ENCODE measurements around the gene ZNF837.
A peak's percentile ranks its signal among the peaks of the same experiment; 100 is the strongest.
"Not testable (repeated sequence)": the region's sequence is repeated elsewhere in the genome, so short reads cannot be mapped to it uniquely, and the experiment has no call there.

Gene ZNF837

GRCh38 chr19:58396691-58397532 is 16.1 kb upstream of the ZNF837 start:
- no peak for DNase-seq (ENCODE audit: low read depth, low spot score)

DNA sequence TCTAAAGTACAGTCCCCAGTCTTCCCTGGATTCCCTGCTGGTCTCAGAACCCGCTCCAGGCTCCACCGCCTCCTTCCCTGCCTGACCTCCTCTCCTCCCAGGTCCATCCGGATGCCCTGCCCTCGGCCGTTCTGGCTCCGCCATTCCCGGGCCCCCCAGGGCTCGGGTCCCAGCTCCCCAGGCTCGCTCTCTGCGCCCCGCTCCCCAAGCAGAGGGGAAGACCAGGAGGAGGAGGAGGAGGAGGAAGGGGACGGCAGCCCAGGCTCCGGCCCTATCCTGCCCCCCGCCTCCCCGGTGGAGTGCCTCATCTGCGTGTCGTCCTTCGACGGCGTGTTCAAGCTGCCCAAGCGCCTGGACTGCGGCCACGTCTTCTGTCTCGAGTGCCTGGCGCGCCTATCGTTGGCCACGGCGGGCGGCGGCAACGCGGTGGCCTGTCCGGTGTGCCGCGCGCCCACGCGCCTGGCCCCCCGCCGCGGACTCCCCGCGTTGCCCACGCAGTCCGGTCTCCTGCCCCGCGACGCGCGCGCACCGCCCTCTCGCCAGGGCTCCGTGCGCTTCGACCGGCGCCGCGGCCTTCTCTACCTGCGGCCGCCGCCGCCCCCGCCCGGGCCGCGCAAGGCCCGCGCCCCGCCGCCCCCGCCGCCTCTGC is 15.3 kb upstream of the ZNF837 start:
- no peak for DNase-seq (ENCODE audit: low read depth, low spot score)

GRCh38 chr19:58395220-58395978 is 14.6 kb upstream of the ZNF837 start, which contains the start of gene RNF225:
TSS of gene RNF225 (plus strand) at chr19:58395656. CDS start at chr19:58396090, 434 bp downstream.
- DNase-seq (ENCODE audit: low read depth, low spot score): no peak

DNA sequence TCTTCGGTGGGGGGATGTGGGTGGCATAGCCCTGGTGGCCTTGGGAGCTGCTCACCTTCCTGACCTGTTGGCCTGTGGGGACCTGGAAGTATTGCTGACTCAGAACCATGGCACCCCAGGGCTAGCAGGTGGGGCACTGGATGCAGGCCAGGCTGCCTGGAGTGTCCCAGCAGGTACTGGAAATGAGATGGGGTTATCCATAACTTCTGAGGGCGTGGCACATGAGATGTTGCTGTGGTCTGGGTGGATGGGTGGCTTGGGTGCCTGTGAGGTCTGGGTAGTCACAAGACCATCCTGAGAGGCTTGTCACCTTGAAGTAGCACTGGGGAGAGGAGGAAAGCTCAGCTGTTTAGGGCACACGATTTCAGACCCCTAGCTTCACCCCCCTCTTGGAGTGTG is 14.0 kb upstream of the ZNF837 start:
- DNase-seq (ENCODE audit: low read depth, low spot score): no peak

DNA sequence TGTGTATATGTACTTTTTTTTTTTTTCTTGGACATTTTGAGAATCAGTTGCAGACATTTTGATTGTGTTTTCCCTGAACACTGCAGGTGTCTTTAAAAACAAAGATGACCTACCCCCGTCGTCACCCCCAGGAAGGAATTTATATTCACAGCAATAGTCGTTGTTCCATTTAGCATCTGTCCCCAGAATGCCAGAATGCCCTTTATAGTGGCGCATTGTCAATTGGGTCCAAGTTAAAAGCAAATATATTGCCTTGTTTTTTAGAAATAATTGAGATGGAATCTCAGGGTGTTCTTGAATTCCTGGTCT is 12.8 kb upstream of the ZNF837 start:
- no peak for DNase-seq (ENCODE audit: low read depth, low spot score)

GRCh38 chr19:58392945-58393724 is 12.3 kb upstream of the ZNF837 start:
- DNase-seq (ENCODE audit: low read depth, low spot score): no peak

DNA sequence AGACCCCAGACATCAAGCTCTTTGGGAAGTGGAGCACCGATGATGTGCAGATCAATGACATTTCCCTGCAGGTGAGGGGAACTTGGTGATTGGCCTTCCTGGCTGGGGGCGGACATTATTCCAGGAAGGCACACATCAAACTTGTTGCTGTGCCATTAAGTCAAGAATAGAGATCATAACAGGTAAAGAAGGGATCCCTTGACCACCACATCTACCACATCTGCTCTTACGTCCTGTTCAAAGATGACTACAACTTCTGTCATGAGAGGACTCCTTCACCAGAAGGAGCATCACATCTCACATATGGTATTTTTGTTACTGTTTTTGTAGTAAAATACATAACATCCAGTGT is 7.3 kb upstream of the ZNF837 start:
- DNase-seq (ENCODE audit: low read depth, low spot score): no peak

- DNase-seq (ENCODE audit: low read depth, low spot score): no peak
Observed at GRCh38 chr19:58387338-58388174, 6.7 kb upstream of the ZNF837 start.

- peak; percentile 92 for DNase-seq (ENCODE audit: low read depth, low spot score)
Observed at GRCh38 chr19:58386576-58387337, 5.9 kb upstream of the ZNF837 start, which contains the start of gene RPS5. TSS of gene RPS5 (plus strand) at chr19:58387269. CDS start at chr19:58388138, 869 bp downstream.

GRCh38 chr19:58385891-58386575 is 5.2 kb upstream of the ZNF837 start:
- DNase-seq (ENCODE audit: low read depth, low spot score): no peak

DNA sequence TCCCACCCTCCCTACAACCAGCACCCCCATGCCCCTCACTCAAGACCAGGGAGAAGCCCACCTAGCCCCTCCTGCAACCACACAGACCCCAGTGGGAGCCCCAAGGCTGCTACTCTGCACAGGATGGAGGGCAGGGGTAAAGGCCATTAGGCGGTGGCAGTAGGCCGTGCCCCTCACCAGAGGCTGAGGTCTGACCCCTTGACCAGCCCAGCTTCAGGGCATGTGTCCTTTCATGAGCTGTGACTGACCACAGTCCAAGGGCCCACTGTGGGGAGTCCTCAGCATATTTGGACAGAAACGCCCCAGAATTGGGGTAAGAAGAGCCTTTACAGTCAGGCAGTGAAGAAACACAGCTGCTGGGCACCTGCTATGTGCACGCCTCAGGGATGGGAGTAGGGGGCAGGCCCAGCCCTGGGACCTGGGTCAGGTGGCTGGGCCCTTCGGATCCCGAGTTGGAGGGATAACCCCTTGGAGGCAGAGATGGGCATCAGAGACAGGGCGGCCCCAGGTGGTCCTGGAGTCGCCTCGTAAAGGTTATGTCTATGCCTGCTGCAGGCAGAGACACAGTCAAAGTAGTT is 4.6 kb upstream of the ZNF837 start:
- DNase-seq (ENCODE audit: low read depth, low spot score): no peak

DNA sequence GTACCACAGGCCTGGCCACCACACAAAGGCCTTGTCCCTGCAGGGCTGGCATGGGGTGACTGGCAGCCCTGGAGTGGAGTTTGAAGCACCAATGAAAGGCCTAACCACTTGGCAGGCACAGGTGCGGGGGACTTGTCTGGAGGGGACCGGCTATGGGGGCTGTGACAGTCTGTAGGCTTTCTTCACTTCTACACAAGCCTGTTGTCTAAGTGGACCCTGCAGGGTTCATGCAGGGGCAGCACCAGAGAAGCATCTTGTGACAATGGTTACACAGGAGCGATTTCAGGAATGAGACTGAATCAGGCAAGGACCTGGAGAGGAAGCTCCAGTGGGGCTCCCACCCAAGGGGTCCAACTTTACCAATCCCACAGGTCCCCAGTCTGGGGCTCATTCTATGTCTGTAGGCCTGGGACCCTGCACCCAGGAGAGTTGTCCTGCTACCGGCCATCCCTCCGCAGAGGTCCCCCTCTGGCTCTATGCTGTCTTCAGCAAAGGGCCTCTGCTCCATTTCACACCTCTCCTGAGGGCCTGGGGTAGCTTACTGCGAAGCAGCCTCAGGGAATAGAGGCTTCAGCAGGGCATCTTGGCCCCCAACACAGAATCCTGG is 2.3 kb upstream of the ZNF837 start:
- DNase-seq (ENCODE audit: low read depth, low spot score): no peak

GRCh38 chr19:58381460-58382212 is 806 bp upstream of the ZNF837 start:
- no peak for DNase-seq (ENCODE audit: low read depth, low spot score)

GRCh38 chr19:58380037-58380661 is 681 bp downstream of the ZNF837 start:
- no peak for DNase-seq (ENCODE audit: low read depth, low spot score)

GRCh38 chr19:58379246-58379645 is 1.6 kb downstream of the ZNF837 start:
- no peak for DNase-seq (ENCODE audit: low read depth, low spot score)

DNA sequence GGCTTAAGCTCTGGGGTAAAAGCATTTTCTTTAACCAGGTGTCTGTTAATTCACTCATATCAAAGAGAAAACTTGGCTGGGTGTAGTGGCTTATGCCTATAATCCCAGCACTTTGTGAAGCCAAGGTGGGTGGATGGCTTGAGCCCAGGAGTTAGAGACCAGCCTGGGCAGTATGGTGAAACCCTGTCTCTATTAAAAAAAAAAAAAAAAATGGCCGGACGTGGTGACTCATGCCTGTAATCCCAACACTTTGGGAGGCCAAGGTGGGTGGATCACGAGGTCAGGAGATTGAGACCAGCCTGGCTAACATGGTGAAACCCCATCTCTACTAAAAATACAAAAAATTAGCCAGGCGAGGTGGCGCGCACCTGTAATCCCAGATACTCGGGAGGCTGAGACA is 4.1 kb downstream of the ZNF837 start:
- not testable (repeated sequence) for DNase-seq (ENCODE audit: low read depth, low spot score)

DNA sequence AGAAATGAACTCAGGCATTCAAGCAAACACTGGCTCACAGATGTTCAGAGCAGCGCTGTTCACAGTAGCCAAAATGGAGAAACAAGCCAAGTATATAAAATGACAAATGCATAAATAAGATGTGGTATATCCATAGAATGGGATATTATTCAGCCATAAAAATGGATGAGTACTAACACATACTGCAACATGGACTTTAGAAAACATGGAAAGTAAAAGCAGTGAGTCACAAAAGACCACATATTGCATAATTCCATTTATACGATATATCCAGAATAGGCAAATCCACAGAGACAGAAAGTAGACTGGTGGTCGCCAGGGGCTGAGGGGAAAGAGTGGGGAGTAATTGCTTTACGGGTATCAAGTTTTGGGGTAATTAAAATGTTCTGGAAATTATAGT is 6.6 kb downstream of the ZNF837 start:
- no peak for DNase-seq (ENCODE audit: low read depth, low spot score)

Data from smooth muscle cell of the brain vasculature (primary cell).